Fibroblast of pulmonary artery (primary cell): ENCODE data around the gene RMND5B.
A peak's percentile ranks its signal among the peaks of the same experiment; 100 is the strongest.

Experiments
- DNase-seq: peaks from one replicate; pipeline ENCODE4 v3.0.0-alpha.2; 2010; ENCODE audit warnings: low read depth
- H3K4me3 ChIP-seq: replicated peaks from 2 replicates; pipeline ENCODE4 v1.5.1; 2011; ENCODE audit warnings: low read depth, mild to moderate bottlenecking, control low read depth, low read length, moderate library complexity
- TF ChIP-seq, protein P1 (sequence below): IDR thresholded peaks from 2 replicates; pipeline ENCODE4 v1.5.1; 2011; ENCODE audit warnings: mild to moderate bottlenecking, control low read depth, low read length, inconsistent platforms; ENCODE audit errors: missing control alignments

The RMND5B gene

DNA sequence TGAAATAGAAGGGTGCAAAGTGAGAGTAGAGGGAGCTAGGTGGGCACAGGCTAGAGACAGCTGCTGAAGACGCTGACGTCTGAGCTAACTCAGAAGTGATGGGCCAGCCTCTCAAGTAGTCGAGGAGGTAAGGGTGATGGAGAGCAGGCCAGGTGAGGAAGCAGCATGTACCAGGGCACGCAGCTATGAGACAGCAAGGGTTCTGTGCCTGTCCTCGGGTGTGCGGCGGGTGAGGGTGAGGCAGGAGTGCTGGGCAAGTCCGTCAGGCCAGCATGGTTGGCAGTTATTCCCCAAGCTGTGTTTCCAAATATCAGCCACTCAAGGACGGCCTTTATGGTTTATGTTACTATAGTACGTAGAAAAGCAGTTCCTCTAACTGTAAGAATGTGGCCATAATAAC, 6.2 kb downstream of the RMND5B start:
- H3K4me3 ChIP-seq = no peak overlapping the region
- DNase-seq = no peak
- TF ChIP-seq, protein P1, sequence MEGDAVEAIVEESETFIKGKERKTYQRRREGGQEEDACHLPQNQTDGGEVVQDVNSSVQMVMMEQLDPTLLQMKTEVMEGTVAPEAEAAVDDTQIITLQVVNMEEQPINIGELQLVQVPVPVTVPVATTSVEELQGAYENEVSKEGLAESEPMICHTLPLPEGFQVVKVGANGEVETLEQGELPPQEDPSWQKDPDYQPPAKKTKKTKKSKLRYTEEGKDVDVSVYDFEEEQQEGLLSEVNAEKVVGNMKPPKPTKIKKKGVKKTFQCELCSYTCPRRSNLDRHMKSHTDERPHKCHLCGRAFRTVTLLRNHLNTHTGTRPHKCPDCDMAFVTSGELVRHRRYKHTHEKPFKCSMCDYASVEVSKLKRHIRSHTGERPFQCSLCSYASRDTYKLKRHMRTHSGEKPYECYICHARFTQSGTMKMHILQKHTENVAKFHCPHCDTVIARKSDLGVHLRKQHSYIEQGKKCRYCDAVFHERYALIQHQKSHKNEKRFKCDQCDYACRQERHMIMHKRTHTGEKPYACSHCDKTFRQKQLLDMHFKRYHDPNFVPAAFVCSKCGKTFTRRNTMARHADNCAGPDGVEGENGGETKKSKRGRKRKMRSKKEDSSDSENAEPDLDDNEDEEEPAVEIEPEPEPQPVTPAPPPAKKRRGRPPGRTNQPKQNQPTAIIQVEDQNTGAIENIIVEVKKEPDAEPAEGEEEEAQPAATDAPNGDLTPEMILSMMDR = no peak

DNA sequence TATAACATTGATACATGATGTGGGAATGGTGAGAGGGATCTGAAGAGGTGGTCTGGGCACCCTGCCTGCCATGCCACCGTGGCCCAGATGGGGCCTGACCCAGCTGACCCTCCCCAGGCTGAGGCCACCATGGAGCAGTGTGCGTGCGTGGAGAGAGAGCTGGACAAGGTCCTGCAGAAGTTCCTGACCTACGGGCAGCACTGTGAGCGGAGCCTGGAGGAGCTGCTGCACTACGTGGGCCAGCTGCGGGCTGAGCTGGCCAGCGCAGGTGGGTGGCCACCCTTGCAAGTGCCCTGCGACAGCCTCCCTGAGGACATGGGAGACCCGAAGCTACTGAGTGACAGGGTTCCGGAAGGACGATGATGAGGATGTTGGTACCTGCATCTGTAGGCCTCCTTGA, 7.2 kb downstream of the RMND5B start:
- TF ChIP-seq, protein P1 = no peak
- H3K4me3 ChIP-seq = no peak overlapping the region
- no peak for DNase-seq

DNA sequence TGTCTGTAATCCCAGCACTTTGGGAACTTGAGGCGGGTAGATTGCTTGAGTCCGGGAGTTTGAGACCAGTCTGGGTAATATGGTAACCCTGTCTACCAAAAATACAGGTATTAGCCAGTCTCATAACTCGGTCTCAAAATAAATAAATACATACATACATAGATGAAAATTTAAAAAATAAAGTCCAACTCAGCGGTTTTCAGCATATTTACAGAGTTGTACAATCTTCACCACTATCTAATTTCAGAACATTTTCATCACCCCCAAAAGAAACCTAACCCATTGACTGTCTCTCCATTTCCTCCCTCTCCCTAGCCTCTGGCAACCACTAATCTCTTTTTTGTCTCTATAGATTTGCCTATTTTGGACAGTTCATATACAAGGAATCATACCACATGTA, 10.7 kb downstream of the RMND5B start:
- H3K4me3 ChIP-seq = no peak overlapping the region
- no peak for DNase-seq
- TF ChIP-seq, protein P1 = no peak

DNA sequence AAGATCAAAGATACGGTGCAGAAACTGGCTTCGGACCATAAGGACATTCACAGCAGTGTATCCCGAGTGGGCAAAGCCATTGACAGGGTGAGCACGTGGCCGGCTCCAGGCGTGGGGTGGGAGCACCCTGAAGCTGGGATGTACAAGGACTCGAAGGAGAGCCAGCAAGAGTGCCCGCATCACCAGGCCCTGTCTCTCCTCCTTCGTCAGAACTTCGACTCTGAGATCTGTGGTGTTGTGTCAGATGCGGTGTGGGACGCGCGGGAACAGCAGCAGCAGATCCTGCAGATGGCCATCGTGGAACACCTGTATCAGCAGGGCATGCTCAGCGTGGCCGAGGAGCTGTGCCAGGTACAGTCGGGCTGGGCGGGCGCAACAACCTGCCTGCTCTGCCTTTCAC, 11.8 kb downstream of the RMND5B start:
- TF ChIP-seq, protein P1 = no peak
- no peak overlapping the region for H3K4me3 ChIP-seq
- no peak for DNase-seq

GRCh38 chr5:178143246-178143645, 12.4 kb downstream of the RMND5B start:
- no peak for DNase-seq
- H3K4me3 ChIP-seq = no peak overlapping the region
- TF ChIP-seq, protein P1 = no peak

GRCh38 chr5:178143901-178144300, 13.1 kb downstream of the RMND5B start:
- DNase-seq = peak; percentile 43
- TF ChIP-seq, protein P1 = no peak
- H3K4me3 ChIP-seq = no peak overlapping the region

DNA sequence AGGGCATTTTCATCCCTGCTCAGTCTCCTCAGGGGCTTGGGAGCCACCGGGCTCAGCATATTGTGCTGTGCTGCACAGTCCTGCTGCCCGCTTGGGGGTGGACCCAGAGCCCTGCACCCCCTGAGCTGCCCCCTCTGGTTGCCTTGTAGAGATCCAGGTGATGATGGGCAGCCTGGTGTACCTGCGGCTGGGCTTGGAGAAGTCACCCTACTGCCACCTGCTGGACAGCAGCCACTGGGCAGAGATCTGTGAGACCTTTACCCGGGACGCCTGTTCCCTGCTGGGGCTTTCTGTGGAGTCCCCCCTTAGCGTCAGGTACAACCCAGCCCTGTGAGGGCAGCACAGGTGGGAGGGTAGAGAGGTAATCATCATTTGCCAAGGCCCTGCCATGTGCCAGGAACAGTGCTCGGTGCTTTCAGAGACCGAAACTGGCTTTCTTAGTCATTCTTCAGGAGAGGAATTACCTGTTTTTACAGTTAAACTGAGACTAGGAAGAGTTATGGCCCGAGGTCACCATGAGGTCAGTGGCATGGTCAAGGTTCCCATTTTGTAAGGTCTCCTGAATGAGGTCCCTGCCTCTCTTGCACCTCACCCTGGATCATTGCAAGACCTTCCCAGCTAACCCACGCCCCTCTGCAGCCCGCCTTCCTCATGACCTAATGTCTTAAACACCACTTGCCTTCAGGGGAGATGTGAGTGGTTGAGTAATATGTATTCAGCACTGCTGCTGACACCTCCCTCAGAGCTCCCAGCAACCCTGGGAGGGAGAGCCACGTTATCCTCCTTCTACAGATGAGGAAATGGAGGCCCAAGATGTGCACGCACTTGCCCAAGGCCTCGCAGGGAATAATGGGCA, 15.4 kb downstream of the RMND5B start:
- peak; percentile 46 for DNase-seq

More for the DNA sequence above, 15.4 kb downstream of the RMND5B start:
- H3K4me3 ChIP-seq = no peak overlapping the region
- TF ChIP-seq, protein P1 = peak; percentile 68
